SJCRH30 (cell line): ENCODE measurements around the gene CCNF. TPM values are rescaled to one million over a fixed set of nuclear protein-coding genes. Genes with fewer than 3 reads are reported as not detected.
"Not testable (repeated sequence)": the region's sequence is repeated elsewhere in the genome, so short reads cannot be mapped to it uniquely, and the experiment has no call there.

ENCODE experiments used
- DNase-seq, 2 experiments: peaks; one replicate each; pipeline ENCODE4 v3.0.0-alpha.2; 2015 to 2020
- H3K27ac ChIP-seq: fragments of 250-450 bp; sonication (Bioruptor Pico); 2 replicates; pipeline ENCODE4 v1.5.1; 2020; ENCODE audit warnings: mild to moderate bottlenecking, moderate library complexity
- H3K27me3 ChIP-seq: fragments of 250-450 bp; sonication (Bioruptor Pico); 2 replicates; pipeline ENCODE4 v1.5.1; 2020; ENCODE audit warnings: mild to moderate bottlenecking, moderate library complexity
- H3K36me3 ChIP-seq: fragments of 250-450 bp; sonication (Bioruptor Pico); 2 replicates; pipeline ENCODE4 v1.5.1; 2020; ENCODE audit warnings: mild to moderate bottlenecking, moderate library complexity
- H3K4me1 ChIP-seq: fragments of 250-450 bp; sonication (Bioruptor Pico); 2 replicates; pipeline ENCODE4 v1.5.1; 2020; ENCODE audit warnings: mild to moderate bottlenecking, moderate library complexity
- H3K4me3 ChIP-seq: fragments of 250-450 bp; sonication (Bioruptor Pico); 2 replicates; pipeline ENCODE4 v1.5.1; 2020; ENCODE audit warnings: mild to moderate bottlenecking, moderate library complexity
- H3K9me3 ChIP-seq: fragments of 250-450 bp; sonication (Bioruptor Pico); replicated peaks from 2 replicates; pipeline ENCODE4 v1.5.1; 2020; ENCODE audit warnings: mild to moderate bottlenecking, moderate library complexity
- total RNA-seq: library from RNA; depleted of rRNA; stranded (reverse); fragments of >200 nt; shearing (Covaris generic); gene quantifications from 2 replicates; pipeline ENCODE4 v1.2.3, GENCODE V29; 2014

Gene CCNF
- total RNA-seq, 1 experiment from 2014 or later = 54.8 TPM

- Histone ChIP-seq H3K9me3 (no peaks in the 10 kb centered on the region), H3K4me3 (no peak overlapping the region), H3K27me3 (no peaks in the 10 kb centered on the region), H3K36me3 (peaks cover 63% of the 10 kb centered on the region), H3K4me1 (no peaks in the 10 kb centered on the region), H3K27ac (no peak overlapping the region)
- DNase-seq = no peak
These were observed 8.9 kb downstream of the CCNF start for GRCh38 chr16:2438121-2438520.

- Histone ChIP-seq H3K36me3 (peaks cover 54% of the 10 kb centered on the region), H3K4me1 (no peaks in the 10 kb centered on the region), H3K9me3 (no peaks in the 10 kb centered on the region), H3K27me3 (no peaks in the 10 kb centered on the region), H3K4me3 (no peak overlapping the region), H3K27ac (no peak overlapping the region)
- DNase-seq = no peak
These were observed 10.4 kb downstream of the CCNF start for GRCh38 chr16:2439598-2439997.

GRCh38 chr16:2441143-2441804 lies 12.0 kb downstream of the CCNF start:
- H3K27me3 ChIP-seq, H3K4me3 ChIP-seq, DNase-seq, H3K9me3 ChIP-seq, H3K27ac ChIP-seq, H3K4me1 ChIP-seq: not testable (repeated sequence)
- H3K36me3 ChIP-seq = peaks cover 56% of the 10 kb centered on the region

- Histone ChIP-seq H3K9me3 (no peaks in the 10 kb centered on the region), H3K36me3 (peaks cover 54% of the 10 kb centered on the region), H3K4me3 (no peak overlapping the region), H3K4me1 (no peaks in the 10 kb centered on the region), H3K27ac (no peak overlapping the region), H3K27me3 (no peaks in the 10 kb centered on the region)
- no peak for DNase-seq
These were observed 14.3 kb downstream of the CCNF start for GRCh38 chr16:2443555-2443954.

GRCh38 chr16:2447920-2448583 lies 18.8 kb downstream of the CCNF start:
- Histone ChIP-seq H3K9me3 (no peaks in the 10 kb centered on the region), H3K27ac (no peak overlapping the region), H3K36me3 (peaks cover 63% of the 10 kb centered on the region), H3K4me3 (no peak overlapping the region), H3K4me1 (no peaks in the 10 kb centered on the region), H3K27me3 (no peaks in the 10 kb centered on the region)
- DNase-seq = no peak

GRCh38 chr16:2449118-2449517 lies 19.9 kb downstream of the CCNF start:
- no peak for DNase-seq

GRCh38 chr16:2450535-2450934 lies 21.3 kb downstream of the CCNF start:
- Histone ChIP-seq H3K36me3 (peaks cover 70% of the 10 kb centered on the region), H3K27me3 (no peaks in the 10 kb centered on the region), H3K4me1 (no peaks in the 10 kb centered on the region), H3K27ac (no peak overlapping the region), H3K9me3 (no peaks in the 10 kb centered on the region), H3K4me3 (no peak overlapping the region)
- no peak for DNase-seq

More at GRCh38 chr16:2449118-2449517, 19.9 kb downstream of the CCNF start:
- Histone ChIP-seq H3K36me3 (peaks cover 68% of the 10 kb centered on the region), H3K4me3 (no peak overlapping the region), H3K4me1 (no peaks in the 10 kb centered on the region), H3K27me3 (no peaks in the 10 kb centered on the region), H3K9me3 (no peaks in the 10 kb centered on the region), H3K27ac (no peak overlapping the region)

- no peaks in the 10 kb centered on the region for H3K4me1 ChIP-seq
These were observed 21.7 kb downstream of the CCNF start for GRCh38 chr16:2450975-2451381.

GRCh38 chr16:2451851-2452320 lies 22.6 kb downstream of the CCNF start:
- DNase-seq = no peak

More at GRCh38 chr16:2450975-2451381, 21.7 kb downstream of the CCNF start:
- no peak overlapping the region for H3K4me3 ChIP-seq
- no peak overlapping the region for H3K27ac ChIP-seq
- peaks cover 71% of the 10 kb centered on the region for H3K36me3 ChIP-seq
- DNase-seq = no peak
- no peaks in the 10 kb centered on the region for H3K27me3 ChIP-seq
- no peaks in the 10 kb centered on the region for H3K9me3 ChIP-seq

GRCh38 chr16:2452650-2453049 lies 23.4 kb downstream of the CCNF start:
- no peak overlapping the region for H3K4me3 ChIP-seq
- H3K9me3 ChIP-seq = no peaks in the 10 kb centered on the region
- peaks cover 74% of the 10 kb centered on the region for H3K36me3 ChIP-seq
- no peaks in the 10 kb centered on the region for H3K4me1 ChIP-seq
- H3K27ac ChIP-seq = no peak overlapping the region
- no peaks in the 10 kb centered on the region for H3K27me3 ChIP-seq
- no peak for DNase-seq

More at GRCh38 chr16:2451851-2452320, 22.6 kb downstream of the CCNF start:
- Histone ChIP-seq H3K9me3 (no peaks in the 10 kb centered on the region), H3K4me1 (no peaks in the 10 kb centered on the region), H3K27me3 (no peaks in the 10 kb centered on the region), H3K4me3 (no peak overlapping the region), H3K36me3 (peaks cover 71% of the 10 kb centered on the region), H3K27ac (no peak overlapping the region)

GRCh38 chr16:2455081-2455845 lies 26.0 kb downstream of the CCNF start:
- Histone ChIP-seq H3K9me3 (no peaks in the 10 kb centered on the region), H3K4me1 (no peaks in the 10 kb centered on the region), H3K4me3 (no peak overlapping the region), H3K27ac (no peak overlapping the region), H3K27me3 (no peaks in the 10 kb centered on the region), H3K36me3 (peaks cover 55% of the 10 kb centered on the region)
- no peak for DNase-seq

- H3K9me3 ChIP-seq = no peaks in the 10 kb centered on the region
- no peak for DNase-seq
- no peaks in the 10 kb centered on the region for H3K27me3 ChIP-seq
- peaks cover 4% of the 10 kb centered on the region; the same call in 1 of the 2 replicates for H3K4me1 ChIP-seq
- H3K27ac ChIP-seq = no peak overlapping the region
- peaks cover 53% of the 10 kb centered on the region for H3K36me3 ChIP-seq
- H3K4me3 ChIP-seq = no peak overlapping the region
These were observed 27.4 kb downstream of the CCNF start for GRCh38 chr16:2456551-2457153.

- Histone ChIP-seq H3K27me3 (no peaks in the 10 kb centered on the region), H3K27ac (no peak overlapping the region), H3K4me1 (peaks cover 4% of the 10 kb centered on the region; the same call in 1 of the 2 replicates), H3K4me3 (no peak overlapping the region), H3K36me3 (peaks cover 47% of the 10 kb centered on the region), H3K9me3 (no peaks in the 10 kb centered on the region)
- DNase-seq = no peak
These were observed 28.0 kb downstream of the CCNF start for GRCh38 chr16:2457267-2457666.

GRCh38 chr16:2457946-2458345 lies 28.7 kb downstream of the CCNF start:
- no peaks in the 10 kb centered on the region for H3K9me3 ChIP-seq
- H3K36me3 ChIP-seq = peaks cover 41% of the 10 kb centered on the region
- no peak overlapping the region for H3K4me3 ChIP-seq
- H3K27ac ChIP-seq = no peak overlapping the region
- peaks cover 4% of the 10 kb centered on the region; the same call in 1 of the 2 replicates for H3K4me1 ChIP-seq
- H3K27me3 ChIP-seq = no peaks in the 10 kb centered on the region
- no peak for DNase-seq
